Ramos (cell line): ENCODE results near the gene APP.

Source experiments
- in situ Hi-C: fragments of 300-500 bp; cut with MboI; formaldehyde crosslinking; loops from one replicate; pipeline ENCODE4 v1.14.3; 2022; ENCODE audit warnings: low sequenced_read_pairs; ENCODE audit not compliant: unreplicated experiment

The APP gene

GRCh38 chr21:25995278-25995677 lies 175.3 kb downstream of the APP start:
- in situ Hi-C loops, result no loop called here

- in situ Hi-C loops, result no loop called here
These were observed 175.8 kb downstream of the APP start for GRCh38 chr21:25994758-25995163.

- in situ Hi-C loops, result no loop called here
These were observed 181.8 kb downstream of the APP start for GRCh38 chr21:25988738-25989137.

- in situ Hi-C loops, result no loop called here
These were observed 183.0 kb downstream of the APP start for GRCh38 chr21:25987531-25987930.

- in situ Hi-C loops, result no loop called here
These were observed 183.6 kb downstream of the APP start for GRCh38 chr21:25986928-25987327.

GRCh38 chr21:25985990-25986389 lies 184.6 kb downstream of the APP start:
- in situ Hi-C loops, result no loop called here

GRCh38 chr21:25984538-25984937 lies 186.0 kb downstream of the APP start:
- in situ Hi-C loops, result no loop called here

GRCh38 chr21:25983745-25984144 lies 186.8 kb downstream of the APP start:
- in situ Hi-C loops, result no loop called here

GRCh38 chr21:25980710-25981109 lies 189.9 kb downstream of the APP start:
- in situ Hi-C loops, result no loop called here

GRCh38 chr21:25979845-25980616 lies 190.5 kb downstream of the APP start:
- in situ Hi-C loops, result no loop called here

GRCh38 chr21:25977068-25977611 lies 193.4 kb downstream of the APP start:
- in situ Hi-C loops, result no loop called here

- in situ Hi-C loops, result no loop called here
These were observed 195.6 kb downstream of the APP start for GRCh38 chr21:25974964-25975363.

GRCh38 chr21:25970254-25970930 lies 200.2 kb downstream of the APP start:
- in situ Hi-C loops, result no loop called here

- in situ Hi-C loops, result no loop called here
These were observed 202.6 kb downstream of the APP start for GRCh38 chr21:25967901-25968438.

GRCh38 chr21:25967181-25967900 lies 203.2 kb downstream of the APP start:
- in situ Hi-C loops, result no loop called here

GRCh38 chr21:25965951-25966707 lies 204.4 kb downstream of the APP start:
- in situ Hi-C loops, result no loop called here

GRCh38 chr21:25964926-25965325 lies 205.6 kb downstream of the APP start:
- in situ Hi-C loops, result no loop called here

- in situ Hi-C loops, result no loop called here
These were observed 206.6 kb downstream of the APP start for GRCh38 chr21:25964015-25964414.

GRCh38 chr21:25963181-25963580 lies 207.4 kb downstream of the APP start:
- in situ Hi-C loops, result no loop called here

GRCh38 chr21:25961042-25961441 lies 209.5 kb downstream of the APP start:
- in situ Hi-C loops, result no loop called here
